Measurements from ENCODE around the gene SHOX. TPM values are rescaled to one million over a fixed set of nuclear protein-coding genes. Genes with fewer than 3 reads are reported as not detected.

SHOX gene
- total RNA-seq, 4 donors from 2014 or later = 0.29 to 2.8 (median 0.89) TPM

GRCh38 chrX:661154-661553, 30.6 kb downstream of the SHOX start:
- intact Hi-C loops (cut with DNase I; ENCODE audit: low total_unique reads) = no loop called here
- DNase-seq = no peak
- TF ChIP-seq POLR2A (IDR thresholded peaks at IDR 0.05) (no peak), CTCF (IDR thresholded peaks at IDR 0.05 in 4 of 5, conservative IDR thresholded peaks at IDR 0.05 in 1 of 5) (no peak)
- ATAC-seq = no peak
- Histone ChIP-seq H3K4me3 (no peak overlapping the region), H3K27me3 (no peaks in the 10 kb centered on the region), H3K36me3 (no peaks in the 10 kb centered on the region), H3K27ac (no peak overlapping the region), H3K9me3 (no peaks in the 10 kb centered on the region), H3K4me1 (no peaks in the 10 kb centered on the region)
- in situ Hi-C loops (cut with MboI; ENCODE audit: low sequenced_read_pairs in 4 of 4) = no loop called here

GRCh38 chrX:662126-662525, 31.5 kb downstream of the SHOX start:
- Histone ChIP-seq H3K9me3 (no peaks in the 10 kb centered on the region), H3K27me3 (no peaks in the 10 kb centered on the region), H3K4me1 (no peaks in the 10 kb centered on the region), H3K4me3 (no peak overlapping the region), H3K36me3 (no peaks in the 10 kb centered on the region), H3K27ac (no peak overlapping the region)
- intact Hi-C loops (cut with DNase I; ENCODE audit: low total_unique reads) (no loop called here), in situ Hi-C loops (cut with MboI; ENCODE audit: low sequenced_read_pairs in 4 of 4) (no loop called here)
- no peak for DNase-seq
- no peak for TF ChIP-seq CTCF (IDR thresholded peaks at IDR 0.05 in 4 of 5, conservative IDR thresholded peaks at IDR 0.05 in 1 of 5)
- no peak for TF ChIP-seq POLR2A (IDR thresholded peaks at IDR 0.05)
- no peak for ATAC-seq

GRCh38 chrX:663841-664240, 33.2 kb downstream of the SHOX start:
- intact Hi-C loops (cut with DNase I; ENCODE audit: low total_unique reads) = no loop called here
- DNase-seq (no peak), ATAC-seq (no peak)
- TF ChIP-seq POLR2A (IDR thresholded peaks at IDR 0.05) = no peak
- TF ChIP-seq CTCF (IDR thresholded peaks at IDR 0.05 in 4 of 5, conservative IDR thresholded peaks at IDR 0.05 in 1 of 5) = no peak
- in situ Hi-C loops (cut with MboI; ENCODE audit: low sequenced_read_pairs in 4 of 4) = no loop called here
- H3K27me3 ChIP-seq = no peaks in the 10 kb centered on the region
- H3K4me3 ChIP-seq = no peak overlapping the region
- H3K9me3 ChIP-seq = no peaks in the 10 kb centered on the region
- H3K27ac ChIP-seq = no peak overlapping the region
- H3K36me3 ChIP-seq = no peaks in the 10 kb centered on the region
- no peaks in the 10 kb centered on the region for H3K4me1 ChIP-seq

- no peak for TF ChIP-seq CTCF (IDR thresholded peaks at IDR 0.05 in 4 of 5, conservative IDR thresholded peaks at IDR 0.05 in 1 of 5)
- no peak for TF ChIP-seq POLR2A (IDR thresholded peaks at IDR 0.05)
- Histone ChIP-seq H3K27ac (peak overlapping the region in 2 of 4 donors; percentile 35 to 47), H3K4me1 (no peaks in the 10 kb centered on the region), H3K36me3 (no peaks in the 10 kb centered on the region), H3K27me3 (no peaks in the 10 kb centered on the region), H3K9me3 (no peaks in the 10 kb centered on the region), H3K4me3 (no peak overlapping the region)
- intact Hi-C loops (cut with DNase I; ENCODE audit: low total_unique reads) (no loop called here), in situ Hi-C loops (cut with MboI; ENCODE audit: low sequenced_read_pairs in 4 of 4) (no loop called here)
- ATAC-seq (peak in 1 of 2 donors; percentile 30), DNase-seq (peak in 1 of 2 donors; percentile 21)
Measured at GRCh38 chrX:666762-667720, 36.5 kb downstream of the SHOX start.

All from gastrocnemius medialis (tissue), 4 donors.